Brain microvascular endothelial cell (primary cell): Measurements from ENCODE around the gene TBC1D17.

Source experiments
- DNase-seq: peaks from one replicate; pipeline ENCODE4 v3.0.0-alpha.2; 2020
- H3K27ac ChIP-seq: fragments of 250-450 bp; sonication (Bioruptor Pico); 2 replicates; pipeline ENCODE4 v1.5.1; 2020; ENCODE audit warnings: mild to moderate bottlenecking, moderate library complexity
- H3K27me3 ChIP-seq: fragments of 250-450 bp; sonication (Bioruptor Pico); replicated peaks from 2 replicates; pipeline ENCODE4 v1.5.1; 2020; ENCODE audit warnings: mild to moderate bottlenecking
- H3K36me3 ChIP-seq: fragments of 250-450 bp; sonication (Bioruptor Pico); replicated peaks from 2 replicates; pipeline ENCODE4 v1.5.1; 2020; ENCODE audit warnings: mild to moderate bottlenecking
- H3K4me3 ChIP-seq: 2 replicates; pipeline ENCODE4 v1.5.1; 2011; ENCODE audit warnings: low read depth, mild to moderate bottlenecking, control low read depth, low read length, moderate library complexity
- CTCF ChIP-seq: IDR thresholded peaks from 2 replicates; pipeline ENCODE4 v1.5.1; 2011; ENCODE audit warnings: low read depth, mild to moderate bottlenecking, moderate library complexity, low read length, control low read depth, inconsistent platforms; ENCODE audit errors: missing control alignments
- in situ Hi-C: cut with HindIII; loops from 2 replicates; pipeline ENCODE4 v1.10.0; 2017; ENCODE audit warnings: low sequenced_read_pairs, low pct_ligation_motif_present

TBC1D17 gene

GRCh38 chr19:49904136-49904535 lies 26.6 kb downstream of the TBC1D17 start:
- in situ Hi-C loops = no loop called here
- no peak for DNase-seq
- Histone ChIP-seq H3K36me3 (peaks cover 19% of the 10 kb centered on the region), H3K27me3 (no peaks in the 10 kb centered on the region), H3K27ac (no peak overlapping the region), H3K4me3 (no peak overlapping the region)
- no peak for TF ChIP-seq CTCF

GRCh38 chr19:49906879-49907564 lies 29.5 kb downstream of the TBC1D17 start:
- TF ChIP-seq CTCF = no peak
- in situ Hi-C loops = no loop called here
- Histone ChIP-seq H3K36me3 (peaks cover 19% of the 10 kb centered on the region), H3K27ac (no peak overlapping the region), H3K27me3 (no peaks in the 10 kb centered on the region), H3K4me3 (no peak overlapping the region)
- DNase-seq = no peak

- no peak overlapping the region for H3K27ac ChIP-seq
- in situ Hi-C loops = no loop called here
- no peak for DNase-seq
- no peaks in the 10 kb centered on the region for H3K27me3 ChIP-seq
- TF ChIP-seq CTCF = no peak
- no peak overlapping the region for H3K4me3 ChIP-seq
- H3K36me3 ChIP-seq = peaks cover 26% of the 10 kb centered on the region
These were observed 30.4 kb downstream of the TBC1D17 start for GRCh38 chr19:49907745-49908446.

- in situ Hi-C loops = no loop called here
- Histone ChIP-seq H3K27ac (no peak overlapping the region), H3K36me3 (peaks cover 32% of the 10 kb centered on the region), H3K27me3 (no peaks in the 10 kb centered on the region), H3K4me3 (no peak overlapping the region)
- no peak for DNase-seq
- TF ChIP-seq CTCF = no peak
These were observed 31.2 kb downstream of the TBC1D17 start for GRCh38 chr19:49908480-49909420.

- Histone ChIP-seq H3K27me3 (no peaks in the 10 kb centered on the region), H3K36me3 (peaks cover 35% of the 10 kb centered on the region), H3K27ac (no peak overlapping the region), H3K4me3 (no peak overlapping the region)
- no peak for DNase-seq
- in situ Hi-C loops = no loop called here
- TF ChIP-seq CTCF = no peak
These were observed 32.7 kb downstream of the TBC1D17 start for GRCh38 chr19:49910179-49910578.
